Prostate gland (tissue), 2 donors: Measurements from ENCODE around the gene AFAP1. TPM values are rescaled to one million over a fixed set of nuclear protein-coding genes. Genes with fewer than 3 reads are reported as not detected.

Experiments
- DNase-seq: peaks from one replicate; pipeline ENCODE4 v3.0.0-alpha.2; 2019; ENCODE audit warnings: low spot score
- H3K27ac ChIP-seq, 2 donors: fragments of 200-600 bp; sonication (generic); 2 replicates each; pipeline ENCODE4 v1.5.1; 2017 to 2019
- H3K27me3 ChIP-seq: fragments of 200-600 bp; sonication (generic); replicated peaks from 2 replicates; pipeline ENCODE4 v1.5.1; 2019; ENCODE audit not compliant: insufficient read depth
- H3K36me3 ChIP-seq, 2 donors: fragments of 200-600 bp; sonication (generic); 1 replicate in 1 of 2; 2 replicates in 1 of 2; pipeline versions ENCODE4 v1.5.1 to v1.8.1; 2017 to 2019
- H3K4me1 ChIP-seq: fragments of 200-600 bp; sonication (generic); replicated peaks from 2 replicates; pipeline ENCODE4 v1.5.1; 2019
- H3K4me3 ChIP-seq, 2 donors: fragments of 200-600 bp; sonication (generic); 2 replicates each; pipeline ENCODE4 v1.5.1; 2017 to 2019
- H3K9me3 ChIP-seq: fragments of 200-600 bp; sonication (generic); 2 replicates; pipeline ENCODE4 v1.5.1; 2017
- CTCF ChIP-seq, 4 experiments: fragments of 200-600 bp in 2 of 4; fragments of 450-650 bp in 2 of 4; sonication (generic) in 2 of 4; IDR thresholded peaks; 1 replicate in 3 of 4; 2 replicates in 1 of 4; pipeline ENCODE4 v1.5.1; 2016 to 2019; ENCODE audit warnings: antibody characterized with exemption in 4 of 4, mild to moderate bottlenecking in 2 of 4, moderate library complexity in 2 of 4
- POLR2A ChIP-seq: fragments of 450-650 bp; IDR thresholded peaks from one replicate; pipeline ENCODE4 v1.6.1; 2016; ENCODE audit warnings: antibody characterized with exemption, mild to moderate bottlenecking
- POLR2AphosphoS5 ChIP-seq: sonication (generic); formaldehyde crosslinking; IDR thresholded peaks from one replicate; pipeline ENCODE4 v1.6.1; 2017; ENCODE audit warnings: antibody characterized with exemption
- WGBS: methylation state at CpG from one replicate; pipeline ENCODE4 v1.1.5; 2018; 5-methylcytosine and 5-hydroxymethylcytosine counted together
- intact Hi-C: fragments of 100-400 bp; cut with DNase I; formaldehyde crosslinking; loops from one replicate; pipeline ENCODE4 v1.14.2; 2022
- total RNA-seq, 2 donors: library from RNA; depleted of rRNA; stranded (reverse); fragments of >200 nt; gene quantifications; one replicate each; pipeline ENCODE4 v1.1.0, GENCODE V29; 2016

AFAP1 gene
- total RNA-seq, 2 donors from 2014 or later = 17.5 to 19.8 TPM

DNA sequence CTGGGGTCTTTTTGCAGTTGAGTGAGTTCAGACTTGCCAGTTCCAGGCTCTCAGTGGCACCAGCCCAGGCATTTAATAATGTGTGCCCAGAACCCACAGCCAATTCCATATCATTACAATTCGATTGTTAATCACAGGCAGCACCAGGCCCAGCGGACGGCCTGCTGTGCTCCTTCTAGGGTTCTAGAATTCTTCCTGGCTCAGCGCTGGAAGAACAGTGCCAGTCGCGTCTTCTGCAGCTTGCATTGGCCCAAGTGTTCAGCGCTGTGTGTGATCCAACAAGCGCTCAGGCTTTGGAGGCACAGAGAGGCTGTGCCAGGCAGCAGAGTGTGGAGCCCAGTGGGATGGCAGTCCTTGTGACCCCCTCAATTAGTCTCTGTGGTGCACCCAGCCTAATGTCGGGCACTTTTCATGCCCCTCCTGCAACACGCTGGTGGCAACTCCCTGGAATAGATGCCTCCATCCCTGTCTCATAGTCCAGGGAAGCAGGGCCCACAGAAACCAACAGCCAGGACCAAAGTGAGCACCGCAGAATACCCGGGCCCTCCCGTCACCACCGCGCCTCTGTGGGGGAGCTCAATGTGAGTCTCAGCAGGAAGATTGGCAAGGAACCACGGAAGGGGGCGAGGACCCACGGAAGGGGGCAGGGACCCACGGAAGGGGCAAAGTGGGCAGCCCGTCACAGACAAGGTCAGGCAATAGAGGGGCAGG is 193.2 kb downstream of the AFAP1 start:
- Histone ChIP-seq H3K9me3 (no peaks in the 10 kb centered on the region), H3K27ac (no peak overlapping the region), H3K4me1 (no peaks in the 10 kb centered on the region), H3K4me3 (no peak overlapping the region), H3K36me3 (no peaks in the 10 kb centered on the region), H3K27me3 (no peaks in the 10 kb centered on the region)
- 88% methylated on average over 17 of the region's 20 CpGs for WGBS
- DNase-seq = no peak
- TF ChIP-seq POLR2AphosphoS5 (no peak), CTCF (IDR thresholded peaks at IDR 0.05) (no peak), POLR2A (no peak)
- intact Hi-C loops = no loop called here

GRCh38 chr4:7745301-7745885 is 194.3 kb downstream of the AFAP1 start:
- no peaks in the 10 kb centered on the region for H3K27me3 ChIP-seq
- H3K36me3 ChIP-seq = no peaks in the 10 kb centered on the region
- H3K4me3 ChIP-seq = no peak overlapping the region
- intact Hi-C loops = no loop called here
- no peak for DNase-seq
- no peak overlapping the region for H3K27ac ChIP-seq
- H3K9me3 ChIP-seq = no peaks in the 10 kb centered on the region
- no peaks in the 10 kb centered on the region for H3K4me1 ChIP-seq
- TF ChIP-seq POLR2A (no peak), CTCF (IDR thresholded peaks at IDR 0.05) (no peak), POLR2AphosphoS5 (no peak)
- WGBS = 91% methylated on average over 15 of the region's 15 CpGs

DNA sequence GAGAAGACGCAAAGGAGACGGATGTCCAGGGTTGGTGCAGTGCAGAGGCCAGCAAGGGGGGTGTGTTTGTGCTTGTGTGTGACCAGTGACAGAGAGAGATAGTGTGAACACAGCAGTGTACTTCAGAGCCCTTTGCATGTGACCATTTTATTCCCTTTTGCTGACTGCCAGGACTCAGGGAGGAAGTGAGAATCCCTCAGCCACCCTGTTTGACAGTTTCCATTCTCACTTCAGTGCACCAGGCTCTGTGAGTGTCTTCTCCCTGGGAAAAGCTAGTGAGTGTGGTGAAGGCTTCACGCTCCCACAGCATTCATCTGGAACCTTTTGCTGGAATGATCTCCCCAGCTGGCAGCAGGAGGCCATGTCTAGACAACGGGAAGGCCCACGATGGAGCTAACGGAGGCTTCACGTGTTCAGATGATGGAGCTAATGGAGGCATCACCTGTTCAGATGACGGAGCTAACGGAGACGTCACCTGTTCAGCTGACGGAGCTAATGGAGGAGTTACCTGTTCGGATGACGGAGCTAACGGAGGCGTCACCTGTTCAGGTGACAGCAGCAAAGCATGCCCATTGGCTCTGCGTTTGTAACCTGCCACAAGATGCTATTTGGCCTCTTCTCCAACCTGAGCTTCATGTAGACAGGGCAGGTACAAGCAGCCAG is 195.4 kb downstream of the AFAP1 start:
- H3K9me3 ChIP-seq = no peaks in the 10 kb centered on the region
- WGBS = 83% methylated on average over 16 of the region's 16 CpGs
- H3K4me1 ChIP-seq = no peaks in the 10 kb centered on the region
- no peak for TF ChIP-seq POLR2A
- no peak for TF ChIP-seq CTCF (IDR thresholded peaks at IDR 0.05)
- no peak for TF ChIP-seq POLR2AphosphoS5
- no peak for DNase-seq
- no peaks in the 10 kb centered on the region for H3K27me3 ChIP-seq
- intact Hi-C loops = no loop called here
- H3K36me3 ChIP-seq = no peaks in the 10 kb centered on the region
- H3K27ac ChIP-seq = no peak overlapping the region
- H3K4me3 ChIP-seq = no peak overlapping the region

DNA sequence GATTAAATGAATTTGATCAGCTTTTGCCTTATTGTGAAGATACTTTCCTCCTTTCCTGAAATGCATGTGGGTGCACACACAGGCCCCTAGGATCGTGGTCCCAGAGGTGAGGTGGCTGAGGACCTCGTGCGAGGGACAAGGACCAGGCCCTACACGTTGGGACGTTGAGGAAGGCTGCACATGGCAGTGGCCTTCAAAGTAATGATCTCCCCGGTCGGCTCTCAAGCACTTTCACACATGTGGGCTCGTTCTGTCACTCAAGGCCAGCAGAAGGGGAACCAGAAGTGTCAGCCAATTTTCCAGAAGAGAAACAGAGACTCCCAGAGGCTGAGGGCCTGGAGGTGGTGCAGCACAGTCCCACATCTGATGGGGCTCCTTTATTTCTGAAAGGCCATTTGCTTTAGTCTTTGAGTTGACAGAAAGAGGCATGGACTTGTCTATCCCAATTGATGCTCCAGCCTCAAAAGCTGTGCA is 196.8 kb downstream of the AFAP1 start:
- 83% methylated on average over 8 of the region's 8 CpGs for WGBS

More for the DNA sequence above, 196.8 kb downstream of the AFAP1 start:
- H3K4me3 ChIP-seq = no peak overlapping the region
- no peaks in the 10 kb centered on the region for H3K4me1 ChIP-seq
- no peaks in the 10 kb centered on the region for H3K9me3 ChIP-seq
- intact Hi-C loops = no loop called here
- no peaks in the 10 kb centered on the region for H3K36me3 ChIP-seq
- no peak for DNase-seq
- TF ChIP-seq POLR2A (no peak), CTCF (IDR thresholded peaks at IDR 0.05) (no peak), POLR2AphosphoS5 (no peak)
- H3K27me3 ChIP-seq = no peaks in the 10 kb centered on the region
- no peak overlapping the region for H3K27ac ChIP-seq
